H9 (cell line): ENCODE data around the gene GRID2IP. TPM values are rescaled to one million over a fixed set of nuclear protein-coding genes. Genes with fewer than 3 reads are reported as not detected.

ENCODE experiments used
- DNase-seq: peaks from one replicate; pipeline ENCODE4 v3.0.0-alpha.2; 2017
- H2AFZ ChIP-seq: one replicate; pipeline ENCODE4 v1.6.1; 2013; ENCODE audit warnings: mild to moderate bottlenecking, low read length, control low read depth, moderate library complexity
- H2AK5ac ChIP-seq: 2 replicates; pipeline ENCODE4 v1.6.1; 2013; ENCODE audit warnings: low read length, control low read depth, mixed read lengths; ENCODE audit not compliant: insufficient read length
- H2BK120ac ChIP-seq: one replicate; pipeline ENCODE4 v1.6.1; 2013; ENCODE audit warnings: low read depth, mild to moderate bottlenecking, low read length, control low read depth, inconsistent platforms; ENCODE audit not compliant: poor library complexity, severe bottlenecking
- H2BK12ac ChIP-seq: 2 replicates; pipeline ENCODE4 v1.6.1; 2013; ENCODE audit warnings: low read length, control low read depth, mixed read lengths, low read depth; ENCODE audit not compliant: insufficient read length
- H2BK15ac ChIP-seq: 2 replicates; pipeline ENCODE4 v1.6.1; 2013; ENCODE audit warnings: low read depth, low read length, control low read depth
- H2BK20ac ChIP-seq: one replicate; pipeline ENCODE4 v1.6.1; 2013; ENCODE audit warnings: low read depth, mild to moderate bottlenecking, low read length, control low read depth, inconsistent platforms; ENCODE audit not compliant: poor library complexity, severe bottlenecking
- H2BK5ac ChIP-seq: 2 replicates; pipeline ENCODE4 v1.6.1; 2013; ENCODE audit warnings: low read length, control low read depth, mixed read lengths; ENCODE audit not compliant: insufficient read length
- H3K14ac ChIP-seq: 2 replicates; pipeline ENCODE4 v1.6.1; 2013; ENCODE audit warnings: low read length, control low read depth; ENCODE audit not compliant: insufficient read depth
- H3K18ac ChIP-seq: 2 replicates; pipeline ENCODE4 v1.6.1; 2013; ENCODE audit warnings: low read depth, mild to moderate bottlenecking, mixed read lengths, low read length, control low read depth; ENCODE audit not compliant: insufficient read length
- H3K23ac ChIP-seq: 2 replicates; pipeline ENCODE4 v1.6.1; 2013; ENCODE audit warnings: low read length, control low read depth, mixed read lengths, low read depth; ENCODE audit not compliant: insufficient read length
- H3K23me2 ChIP-seq: 2 replicates; pipeline ENCODE4 v1.6.1; 2013; ENCODE audit warnings: low read depth, mild to moderate bottlenecking, mixed read lengths, low read length, control low read depth; ENCODE audit not compliant: insufficient read length, poor library complexity, severe bottlenecking
- H3K27ac ChIP-seq: 2 replicates; pipeline ENCODE4 v1.5.1; 2013; ENCODE audit warnings: low read length, control low read depth, mixed read lengths, low read depth; ENCODE audit not compliant: insufficient read length
- H3K27me3 ChIP-seq: 2 replicates; pipeline ENCODE4 v1.6.1; 2013; ENCODE audit warnings: low read length, control low read depth, inconsistent platforms; ENCODE audit not compliant: insufficient read depth
- H3K4ac ChIP-seq: 2 replicates; pipeline ENCODE4 v1.6.1; 2013; ENCODE audit warnings: low read depth, mild to moderate bottlenecking, control low read depth, inconsistent platforms, low read length, moderate library complexity
- H3K4me1 ChIP-seq: 2 replicates; pipeline ENCODE4 v1.6.1; 2013; ENCODE audit warnings: low read length, control low read depth, inconsistent platforms; ENCODE audit not compliant: insufficient read depth
- H3K4me2 ChIP-seq: 2 replicates; pipeline ENCODE4 v1.6.1; 2013; ENCODE audit warnings: low read length, control low read depth, mixed read lengths; ENCODE audit not compliant: insufficient read length, insufficient read depth
- H3K56ac ChIP-seq: 2 replicates; pipeline ENCODE4 v1.6.1; 2013; ENCODE audit warnings: low read depth, mild to moderate bottlenecking, mixed read lengths, low read length, control low read depth; ENCODE audit not compliant: insufficient read length
- H3K79me1 ChIP-seq: 2 replicates; pipeline ENCODE4 v1.6.1; 2013; ENCODE audit warnings: low read depth, mild to moderate bottlenecking, moderate library complexity, low read length, control low read depth, inconsistent platforms; ENCODE audit not compliant: insufficient read depth, poor library complexity, severe bottlenecking
- H3K79me2 ChIP-seq: 2 replicates; pipeline ENCODE4 v1.6.1; 2013; ENCODE audit warnings: low read length, control low read depth, inconsistent platforms; ENCODE audit not compliant: insufficient read depth
- H3K9ac ChIP-seq: 2 replicates; pipeline ENCODE4 v1.6.1; 2013; ENCODE audit warnings: low read length, control low read depth, mixed read lengths; ENCODE audit not compliant: insufficient read length; ENCODE audit errors: extremely low read depth
- H3K9me3 ChIP-seq: one replicate; pipeline ENCODE4 v1.6.1; 2013; ENCODE audit warnings: low read depth, low read length, inconsistent platforms; ENCODE audit not compliant: control insufficient read depth
- H3T11ph ChIP-seq: one replicate; pipeline ENCODE4 v1.6.1; 2013; ENCODE audit warnings: mild to moderate bottlenecking, low read length, control low read depth, inconsistent platforms
- H4K20me1 ChIP-seq: one replicate; pipeline ENCODE4 v1.6.1; 2013; ENCODE audit not compliant: control insufficient read depth, insufficient read length, insufficient read depth
- H4K5ac ChIP-seq: 2 replicates; pipeline ENCODE4 v1.6.1; 2013; ENCODE audit warnings: low read depth, mild to moderate bottlenecking, mixed read lengths, low read length, control low read depth; ENCODE audit not compliant: insufficient read length
- H4K8ac ChIP-seq: replicated peaks from 2 replicates; pipeline ENCODE4 v1.6.1; 2013; ENCODE audit warnings: low read length, control low read depth, mixed read lengths, low read depth; ENCODE audit not compliant: insufficient read length
- H4K91ac ChIP-seq: 2 replicates; pipeline ENCODE4 v1.6.1; 2013; ENCODE audit warnings: low read depth, mild to moderate bottlenecking, moderate library complexity, mixed read lengths, low read length, control low read depth; ENCODE audit not compliant: insufficient read length
- H3K27ac Mint-ChIP-seq, 3 experiments: 2 replicates in 2 of 3; 3 replicates in 1 of 3; pipeline ENCODE4 v1.8.0; 2020 to 2021; ENCODE audit warnings: mixed read lengths in 3 of 3, mild to moderate bottlenecking in 1 of 3, moderate library complexity in 1 of 3
- H3K27me3 Mint-ChIP-seq: 2 replicates; pipeline ENCODE4 v1.8.0; 2021; ENCODE audit warnings: low read depth, mild to moderate bottlenecking, moderate library complexity, mixed read lengths
- H3K36me3 Mint-ChIP-seq, 3 experiments: 2 replicates in 2 of 3; 3 replicates in 1 of 3; pipeline ENCODE4 v1.8.0; 2020 to 2021; ENCODE audit warnings: low read depth in 3 of 3, mixed read lengths in 3 of 3; ENCODE audit not compliant: insufficient read depth in 1 of 3
- H3K4me1 Mint-ChIP-seq, 2 experiments: 2 replicates each; pipeline ENCODE4 v1.8.0; 2020; ENCODE audit warnings: mixed read lengths in 2 of 2
- H3K4me3 Mint-ChIP-seq, 2 experiments: 2 replicates in 1 of 2; 3 replicates in 1 of 2; pipeline ENCODE4 v1.8.0; 2020 to 2021; ENCODE audit warnings: mild to moderate bottlenecking in 2 of 2, mixed read lengths in 2 of 2, moderate library complexity in 1 of 2
- H3K9me3 Mint-ChIP-seq, 2 experiments: 2 replicates in 1 of 2; 3 replicates in 1 of 2; pipeline ENCODE4 v1.8.0; 2020; ENCODE audit warnings: mild to moderate bottlenecking in 2 of 2, mixed read lengths in 2 of 2, moderate library complexity in 1 of 2
- WGBS: extraction: QIAGEN DNeasy Blood & Tissue Kit; methylation state at CpG from one replicate; pipeline ENCODE4 v1.1.7; 2013; ENCODE audit warnings: missing lambda C conversion rate, low lambda C conversion rate, mixed read lengths; ENCODE audit not compliant: insufficient read length; ENCODE audit errors: extremely low coverage; 5-methylcytosine and 5-hydroxymethylcytosine counted together
- total RNA-seq: library from RNA; stranded (reverse); gene quantifications from 2 replicates; pipeline ENCODE4 v1.2.1, GENCODE V29; 2021
- TF ChIP-seq, protein P1 (sequence below): fragments of 200-600 bp; sonication (generic); conservative IDR thresholded peaks from 3 replicates; pipeline ENCODE4 v1.8.0; 2021; ENCODE audit warnings: antibody characterized with exemption, mild to moderate bottlenecking

Gene GRID2IP
- total RNA-seq, 1 experiment from 2014 or later: 1.7 TPM

- no peak overlapping the region for H3K4ac ChIP-seq
- H4K91ac ChIP-seq: no peak overlapping the region
- TF ChIP-seq, protein P1, sequence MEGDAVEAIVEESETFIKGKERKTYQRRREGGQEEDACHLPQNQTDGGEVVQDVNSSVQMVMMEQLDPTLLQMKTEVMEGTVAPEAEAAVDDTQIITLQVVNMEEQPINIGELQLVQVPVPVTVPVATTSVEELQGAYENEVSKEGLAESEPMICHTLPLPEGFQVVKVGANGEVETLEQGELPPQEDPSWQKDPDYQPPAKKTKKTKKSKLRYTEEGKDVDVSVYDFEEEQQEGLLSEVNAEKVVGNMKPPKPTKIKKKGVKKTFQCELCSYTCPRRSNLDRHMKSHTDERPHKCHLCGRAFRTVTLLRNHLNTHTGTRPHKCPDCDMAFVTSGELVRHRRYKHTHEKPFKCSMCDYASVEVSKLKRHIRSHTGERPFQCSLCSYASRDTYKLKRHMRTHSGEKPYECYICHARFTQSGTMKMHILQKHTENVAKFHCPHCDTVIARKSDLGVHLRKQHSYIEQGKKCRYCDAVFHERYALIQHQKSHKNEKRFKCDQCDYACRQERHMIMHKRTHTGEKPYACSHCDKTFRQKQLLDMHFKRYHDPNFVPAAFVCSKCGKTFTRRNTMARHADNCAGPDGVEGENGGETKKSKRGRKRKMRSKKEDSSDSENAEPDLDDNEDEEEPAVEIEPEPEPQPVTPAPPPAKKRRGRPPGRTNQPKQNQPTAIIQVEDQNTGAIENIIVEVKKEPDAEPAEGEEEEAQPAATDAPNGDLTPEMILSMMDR: no peak
- H2AK5ac ChIP-seq: no peak overlapping the region
- Mint-ChIP-seq H3K36me3 (peaks cover 9 to 31% (median 22%) of the 10 kb centered on the region in 3 experiments), H3K4me3 (peak overlapping the region; percentile 90 to 96), H3K27ac (no peak overlapping the region), H3K9me3 (no peaks in the 10 kb centered on the region; a peak in 2 of 5 replicates), H3K27me3 (peaks cover 14% of the 10 kb centered on the region), H3K4me1 (peaks cover 23 to 25% of the 10 kb centered on the region in 2 experiments)
- DNase-seq: no peak
- H3K4me2 ChIP-seq: peak overlapping the region; percentile 53
- H2BK5ac ChIP-seq: no peak overlapping the region
- H2BK120ac ChIP-seq: no peak overlapping the region
- no peak overlapping the region for H2BK20ac ChIP-seq
- H4K20me1 ChIP-seq: no peaks in the 10 kb centered on the region
- H3K27ac ChIP-seq: no peak overlapping the region
- H3K79me2 ChIP-seq: peaks cover 10% of the 10 kb centered on the region; the same call in 1 of the 2 replicates
- no peaks in the 10 kb centered on the region for H3K79me1 ChIP-seq
- no peaks in the 10 kb centered on the region for H3K27me3 ChIP-seq
- H3K14ac ChIP-seq: no peak overlapping the region
- H3K18ac ChIP-seq: no peak overlapping the region
- no peaks in the 10 kb centered on the region; the same call in 1 of the 2 replicates for H3K4me1 ChIP-seq
- no peak overlapping the region for H2AFZ ChIP-seq
- H4K8ac ChIP-seq: no peak overlapping the region
- H3K9ac ChIP-seq: no peak overlapping the region
- no peak overlapping the region for H3T11ph ChIP-seq
- H3K9me3 ChIP-seq: no peaks in the 10 kb centered on the region
- H2BK12ac ChIP-seq: no peak overlapping the region
- H3K23me2 ChIP-seq: peaks cover 3% of the 10 kb centered on the region
- H4K5ac ChIP-seq: no peak overlapping the region
- WGBS: no CpG with 5 or more reads among the region's 4 CpGs
- no peak overlapping the region for H2BK15ac ChIP-seq
- no peak overlapping the region for H3K23ac ChIP-seq
- no peak overlapping the region for H3K56ac ChIP-seq
These were observed 69.0 kb downstream of the GRID2IP start for GRCh38 chr7:6482307-6482706.
